ENCODE measurements around the gene F11.
"Not testable (repeated sequence)": the region's sequence is repeated elsewhere in the genome, so short reads cannot be mapped to it uniquely, and the experiment has no call there.

Gene F11

GRCh38 chr4:186264660-186265059, 1.3 kb upstream of the F11 start:
- TF ChIP-seq, protein P1, sequence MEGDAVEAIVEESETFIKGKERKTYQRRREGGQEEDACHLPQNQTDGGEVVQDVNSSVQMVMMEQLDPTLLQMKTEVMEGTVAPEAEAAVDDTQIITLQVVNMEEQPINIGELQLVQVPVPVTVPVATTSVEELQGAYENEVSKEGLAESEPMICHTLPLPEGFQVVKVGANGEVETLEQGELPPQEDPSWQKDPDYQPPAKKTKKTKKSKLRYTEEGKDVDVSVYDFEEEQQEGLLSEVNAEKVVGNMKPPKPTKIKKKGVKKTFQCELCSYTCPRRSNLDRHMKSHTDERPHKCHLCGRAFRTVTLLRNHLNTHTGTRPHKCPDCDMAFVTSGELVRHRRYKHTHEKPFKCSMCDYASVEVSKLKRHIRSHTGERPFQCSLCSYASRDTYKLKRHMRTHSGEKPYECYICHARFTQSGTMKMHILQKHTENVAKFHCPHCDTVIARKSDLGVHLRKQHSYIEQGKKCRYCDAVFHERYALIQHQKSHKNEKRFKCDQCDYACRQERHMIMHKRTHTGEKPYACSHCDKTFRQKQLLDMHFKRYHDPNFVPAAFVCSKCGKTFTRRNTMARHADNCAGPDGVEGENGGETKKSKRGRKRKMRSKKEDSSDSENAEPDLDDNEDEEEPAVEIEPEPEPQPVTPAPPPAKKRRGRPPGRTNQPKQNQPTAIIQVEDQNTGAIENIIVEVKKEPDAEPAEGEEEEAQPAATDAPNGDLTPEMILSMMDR (IDR thresholded peaks at IDR 0.05; ENCODE audit: low read depth, low read length, missing control alignments): no peak
- no peak for DNase-seq (ENCODE audit: extremely low read depth, low read depth)
- no peak overlapping the region for H3K4me3 ChIP-seq (replicated peaks; ENCODE audit: low read depth, low read length)

DNA sequence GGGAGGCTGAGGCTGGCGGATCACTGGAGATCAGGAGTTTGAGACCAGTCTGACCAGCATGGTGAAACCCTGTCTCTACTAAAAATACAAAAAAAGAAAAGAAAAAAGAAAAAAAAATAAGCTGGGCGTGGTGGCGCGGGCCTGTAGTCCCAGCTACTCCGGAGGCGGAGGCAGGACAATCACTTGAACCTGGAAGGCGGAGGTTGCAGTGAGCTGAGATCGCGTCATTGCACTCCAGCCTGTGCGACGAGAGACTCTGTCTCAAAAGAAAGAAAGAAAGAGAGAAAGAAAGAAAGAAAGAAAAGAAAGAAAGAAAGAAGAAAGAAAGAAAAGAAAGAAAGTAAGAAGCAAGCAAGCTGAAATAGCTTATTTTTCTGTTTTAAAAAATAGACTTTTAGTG, 739 bp upstream of the F11 start:
- not testable (repeated sequence) for H3K4me3 ChIP-seq (replicated peaks; ENCODE audit: low read depth, low read length); DNase-seq (ENCODE audit: extremely low read depth, low read depth)

- no peak overlapping the region for H3K4me3 ChIP-seq (replicated peaks; ENCODE audit: low read depth, low read length)
- no peak for DNase-seq (ENCODE audit: extremely low read depth, low read depth)
Observed at GRCh38 chr4:186266729-186267456, 904 bp downstream of the F11 start.

DNA sequence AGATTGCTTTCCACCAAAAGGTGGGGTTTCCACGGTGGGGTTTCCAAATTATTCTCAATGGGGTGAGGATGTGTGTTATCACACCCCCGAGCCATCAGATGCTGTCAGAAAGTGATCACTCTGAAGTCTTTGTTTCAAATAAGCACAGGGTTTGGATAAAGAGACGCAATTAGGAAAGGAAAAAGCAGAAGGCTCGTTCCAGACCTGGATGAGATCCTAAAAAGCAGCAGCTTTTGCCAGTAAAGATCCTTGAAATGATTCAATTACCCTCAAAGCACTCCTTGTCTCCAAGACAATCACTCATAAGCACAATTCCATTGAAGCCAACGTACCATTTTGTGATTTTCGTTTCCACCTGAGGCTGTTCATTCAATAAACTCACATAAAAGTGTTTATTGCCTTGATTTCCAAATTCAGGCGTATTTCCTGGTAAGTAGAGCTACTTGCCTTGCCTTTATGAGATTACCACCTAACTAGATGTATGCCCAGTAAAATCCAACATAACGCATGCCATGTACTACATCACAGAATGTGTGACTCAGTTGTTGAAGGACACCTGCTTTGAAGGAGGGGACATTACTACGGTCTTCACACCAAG, 5.2 kb downstream of the F11 start:
- no peak overlapping the region for H3K4me3 ChIP-seq (replicated peaks; ENCODE audit: low read depth, low read length)
- TF ChIP-seq, protein P1 (IDR thresholded peaks at IDR 0.05; ENCODE audit: low read depth, low read length, missing control alignments): no peak
- DNase-seq (ENCODE audit: extremely low read depth, low read depth): no peak

More at GRCh38 chr4:186266729-186267456, 904 bp downstream of the F11 start:
- TF ChIP-seq, protein P1 (IDR thresholded peaks at IDR 0.05; ENCODE audit: low read depth, low read length, missing control alignments): no peak

DNA sequence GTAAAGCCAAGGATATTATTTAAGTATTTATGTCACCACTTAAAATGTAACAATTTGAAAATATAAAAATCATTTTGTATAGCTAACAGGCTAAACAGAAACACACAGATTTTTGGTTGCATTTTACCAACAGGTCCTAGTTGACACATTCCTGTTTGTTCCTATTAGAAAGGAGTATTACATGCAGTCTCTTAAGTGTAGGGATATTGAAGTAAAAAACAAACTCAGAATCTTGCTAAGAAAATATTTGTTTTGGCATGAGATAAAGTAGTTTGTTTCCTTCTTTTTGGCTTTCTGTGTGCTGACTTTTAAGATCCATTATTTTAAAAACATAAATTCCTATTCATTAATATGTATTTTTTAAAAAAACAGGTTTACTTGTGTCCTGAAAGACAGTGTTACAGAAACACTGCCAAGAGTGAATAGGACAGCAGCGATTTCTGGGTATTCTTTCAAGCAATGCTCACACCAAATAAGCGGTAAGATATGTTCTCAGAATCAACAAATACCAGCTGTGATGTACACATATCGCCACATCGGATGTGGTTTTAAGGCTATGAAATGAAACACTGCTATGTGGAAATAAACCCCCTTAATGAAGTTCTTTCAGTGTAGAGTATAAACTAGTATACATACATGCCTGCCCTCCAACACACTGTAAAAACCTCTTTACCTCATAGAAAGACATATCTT, 6.9 kb downstream of the F11 start:
- TF ChIP-seq, protein P1 (IDR thresholded peaks at IDR 0.05; ENCODE audit: low read depth, low read length, missing control alignments): no peak
- no peak for DNase-seq (ENCODE audit: extremely low read depth, low read depth)

GRCh38 chr4:186273392-186273789, 7.4 kb downstream of the F11 start:
- not testable (repeated sequence) for DNase-seq (ENCODE audit: extremely low read depth, low read depth); H3K4me3 ChIP-seq (replicated peaks; ENCODE audit: low read depth, low read length)

More for the DNA sequence above, 6.9 kb downstream of the F11 start:
- no peak overlapping the region for H3K4me3 ChIP-seq (replicated peaks; ENCODE audit: low read depth, low read length)

- no peak overlapping the region for H3K4me3 ChIP-seq (replicated peaks; ENCODE audit: low read depth, low read length)
- TF ChIP-seq, protein P1 (IDR thresholded peaks at IDR 0.05; ENCODE audit: low read depth, low read length, missing control alignments): no peak
- no peak for DNase-seq (ENCODE audit: extremely low read depth, low read depth)
Observed at GRCh38 chr4:186283311-186283710, 17.3 kb downstream of the F11 start.

All from HFF-Myc (cell line).